Measurements from ENCODE around the gene IGFBP2.

The IGFBP2 gene, protein sequence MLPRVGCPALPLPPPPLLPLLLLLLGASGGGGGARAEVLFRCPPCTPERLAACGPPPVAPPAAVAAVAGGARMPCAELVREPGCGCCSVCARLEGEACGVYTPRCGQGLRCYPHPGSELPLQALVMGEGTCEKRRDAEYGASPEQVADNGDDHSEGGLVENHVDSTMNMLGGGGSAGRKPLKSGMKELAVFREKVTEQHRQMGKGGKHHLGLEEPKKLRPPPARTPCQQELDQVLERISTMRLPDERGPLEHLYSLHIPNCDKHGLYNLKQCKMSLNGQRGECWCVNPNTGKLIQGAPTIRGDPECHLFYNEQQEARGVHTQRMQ

DNA sequence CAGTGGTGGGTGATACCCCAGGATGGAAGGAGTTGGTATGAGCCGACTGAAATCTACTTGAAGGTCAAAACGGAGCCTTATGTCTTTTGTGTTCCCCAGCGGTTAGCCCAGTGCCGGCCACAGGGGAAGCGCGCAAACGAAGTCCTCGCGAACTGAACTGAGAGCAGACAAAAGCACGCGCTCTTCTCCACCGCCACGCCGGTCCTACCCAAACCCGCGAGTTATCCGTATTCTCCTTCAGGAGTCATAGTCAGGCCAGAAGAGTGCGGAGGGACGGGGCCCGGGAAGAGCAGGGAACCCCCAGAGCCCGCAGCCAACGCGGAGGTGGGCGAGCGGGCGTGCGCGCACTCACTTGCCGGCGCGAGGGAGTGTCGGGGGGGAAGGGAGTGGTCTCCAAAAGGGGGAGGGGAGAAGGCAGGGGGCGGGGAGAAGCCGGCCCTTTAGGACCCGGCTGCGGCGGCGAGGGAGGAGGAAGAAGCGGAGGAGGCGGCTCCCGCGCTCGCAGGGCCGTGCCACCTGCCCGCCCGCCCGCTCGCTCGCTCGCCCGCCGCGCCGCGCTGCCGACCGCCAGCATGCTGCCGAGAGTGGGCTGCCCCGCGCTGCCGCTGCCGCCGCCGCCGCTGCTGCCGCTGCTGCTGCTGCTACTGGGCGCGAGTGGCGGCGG, at the start of gene IGFBP2:
TSS of gene IGFBP2 (plus strand) at position 469 of the 664 bp plus-strand sequence. CDS start at position 573, 104 bp downstream.
- Histone ChIP-seq H3K9ac (ENCODE audit: low read length) (peak within 1 kb of the TSS; percentile 86), H3K4me1 (ENCODE audit: control insufficient read depth, insufficient read depth, low read length) (peaks cover 41% of the 10 kb centered on the region)

DNA sequence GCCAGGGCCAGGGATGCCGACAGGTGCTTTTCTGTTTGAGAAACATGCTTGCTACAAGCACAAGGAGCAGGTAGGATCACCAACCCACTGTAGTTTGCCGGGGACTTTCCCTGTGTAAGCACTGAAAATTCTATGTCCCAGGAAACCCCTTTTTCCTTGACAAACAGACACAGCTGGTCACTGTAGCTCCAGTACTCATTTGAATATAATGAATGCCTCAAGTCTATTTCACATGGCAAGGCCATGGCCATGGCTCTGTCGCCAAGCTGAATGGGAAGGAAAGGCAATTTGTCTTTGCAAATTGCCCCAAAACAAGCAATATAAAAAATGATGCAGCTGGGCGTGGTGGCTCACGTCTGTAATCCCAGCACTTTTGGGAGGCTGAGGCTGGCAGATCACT, 49.6 kb upstream of the IGFBP2 start:
- H3K9ac ChIP-seq (ENCODE audit: low read length): no peak overlapping the region
- H3K36me3 ChIP-seq (ENCODE audit: control insufficient read depth, insufficient read depth, low read length): no peaks in the 10 kb centered on the region
- H3K9me3 ChIP-seq (ENCODE audit: control insufficient read depth, low read length): no peaks in the 10 kb centered on the region
- H3K4me1 ChIP-seq (ENCODE audit: control insufficient read depth, insufficient read depth, low read length): peaks cover 8% of the 10 kb centered on the region
- no peaks in the 10 kb centered on the region for H3K27me3 ChIP-seq (ENCODE audit: control insufficient read depth, insufficient read depth, low read length)
- no peak overlapping the region for H3K4me3 ChIP-seq (ENCODE audit: low read length)

More for the DNA sequence above, at the start of gene IGFBP2:
- Histone ChIP-seq H3K4me3 (ENCODE audit: low read length) (peak within 1 kb of the TSS; percentile 48), H3K9me3 (ENCODE audit: control insufficient read depth, low read length) (no peaks in the 10 kb centered on the region), H3K36me3 (ENCODE audit: control insufficient read depth, insufficient read depth, low read length) (no peaks in the 10 kb centered on the region), H3K27me3 (ENCODE audit: control insufficient read depth, insufficient read depth, low read length) (peaks cover 26% of the 10 kb centered on the region)

DNA sequence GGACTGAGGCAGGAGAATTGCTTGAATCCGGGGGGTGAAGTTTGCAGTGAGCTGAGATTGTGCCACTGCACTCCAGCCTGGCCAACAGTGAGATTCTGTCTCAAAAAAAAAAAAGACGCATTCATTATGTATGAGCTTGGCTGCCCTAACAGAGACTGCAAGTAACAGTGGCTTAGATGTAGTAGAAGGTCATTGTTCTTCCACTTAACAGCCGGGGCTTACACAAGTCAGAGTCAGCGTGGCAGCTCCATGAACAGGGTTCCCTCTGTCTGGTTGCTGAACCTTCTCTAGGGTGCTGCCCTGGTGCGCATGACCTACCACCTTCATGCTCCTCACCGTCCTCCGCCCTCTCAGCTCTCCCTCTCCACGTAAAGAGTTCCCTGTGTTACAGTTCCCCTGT, 49.1 kb upstream of the IGFBP2 start:
- Histone ChIP-seq H3K9me3 (ENCODE audit: control insufficient read depth, low read length) (no peaks in the 10 kb centered on the region), H3K4me3 (ENCODE audit: low read length) (no peak overlapping the region), H3K4me1 (ENCODE audit: control insufficient read depth, insufficient read depth, low read length) (peaks cover 8% of the 10 kb centered on the region), H3K9ac (ENCODE audit: low read length) (no peak overlapping the region), H3K27me3 (ENCODE audit: control insufficient read depth, insufficient read depth, low read length) (no peaks in the 10 kb centered on the region), H3K36me3 (ENCODE audit: control insufficient read depth, insufficient read depth, low read length) (no peaks in the 10 kb centered on the region)

DNA sequence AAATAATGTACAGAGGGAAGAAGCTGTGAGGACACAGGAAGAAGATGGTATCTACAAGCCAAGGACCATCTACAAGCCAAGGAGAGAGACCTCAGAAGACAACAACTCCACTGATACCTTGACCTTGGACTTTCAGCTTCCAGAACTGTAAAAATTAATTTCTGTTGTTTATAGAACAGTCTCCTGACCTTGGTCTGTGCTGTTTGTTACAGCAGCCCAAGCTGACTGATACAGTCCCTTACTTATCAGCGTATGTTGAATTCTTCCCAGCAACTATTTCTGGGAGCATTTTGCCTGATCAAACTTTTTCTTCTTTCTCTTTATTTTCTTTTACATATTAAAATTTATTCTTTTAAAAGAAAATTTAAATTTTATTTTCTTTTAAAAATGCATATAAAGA, 47.8 kb upstream of the IGFBP2 start:
- Histone ChIP-seq H3K4me3 (ENCODE audit: low read length) (no peak overlapping the region), H3K27me3 (ENCODE audit: control insufficient read depth, insufficient read depth, low read length) (no peaks in the 10 kb centered on the region), H3K36me3 (ENCODE audit: control insufficient read depth, insufficient read depth, low read length) (no peaks in the 10 kb centered on the region), H3K9ac (ENCODE audit: low read length) (no peak overlapping the region), H3K4me1 (ENCODE audit: control insufficient read depth, insufficient read depth, low read length) (peaks cover 8% of the 10 kb centered on the region), H3K9me3 (ENCODE audit: control insufficient read depth, low read length) (no peaks in the 10 kb centered on the region)

DNA sequence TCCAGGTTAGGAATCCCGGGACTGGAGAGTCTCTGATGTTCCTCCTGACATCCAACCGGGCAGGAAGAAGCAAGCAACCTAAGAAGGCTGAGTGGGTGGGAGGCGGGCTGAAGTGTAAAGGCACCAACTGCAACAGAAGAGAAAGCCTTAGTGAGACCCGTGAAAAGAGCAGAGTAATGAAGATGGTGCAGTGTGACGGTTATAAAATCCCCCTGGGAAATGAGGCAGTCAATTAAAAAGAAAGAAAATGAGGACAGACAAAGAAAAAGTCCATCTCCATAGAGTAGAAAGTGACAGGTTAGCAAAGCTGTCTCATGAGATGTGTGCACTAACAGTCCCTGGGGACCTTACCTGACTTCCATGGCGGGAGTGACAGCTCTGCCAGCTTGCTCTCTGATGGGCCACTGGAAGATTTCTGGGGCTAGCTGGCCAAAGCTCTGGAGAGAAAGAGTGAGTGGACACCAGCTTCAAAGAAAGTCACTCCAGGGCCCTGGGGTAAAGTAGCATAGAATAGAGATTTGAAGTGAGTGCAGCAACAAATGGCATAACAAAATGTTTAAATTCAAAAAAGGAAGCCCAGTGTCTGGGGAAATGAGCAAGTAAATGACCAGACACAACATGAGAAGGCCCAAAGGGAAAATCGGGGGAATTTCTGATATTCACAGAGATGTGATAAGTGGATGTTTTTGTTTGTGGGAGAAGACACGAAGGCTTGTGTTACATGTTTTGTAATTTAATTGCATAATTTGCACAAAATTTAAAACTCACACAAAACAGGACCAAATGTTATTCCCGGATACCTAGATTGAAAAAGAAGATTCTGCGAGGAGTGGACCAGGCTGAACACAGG, 44.1 kb upstream of the IGFBP2 start:
- Histone ChIP-seq H3K9me3 (ENCODE audit: control insufficient read depth, low read length) (no peaks in the 10 kb centered on the region), H3K9ac (ENCODE audit: low read length) (no peak overlapping the region), H3K4me1 (ENCODE audit: control insufficient read depth, insufficient read depth, low read length) (no peaks in the 10 kb centered on the region), H3K4me3 (ENCODE audit: low read length) (no peak overlapping the region), H3K27me3 (ENCODE audit: control insufficient read depth, insufficient read depth, low read length) (no peaks in the 10 kb centered on the region), H3K36me3 (ENCODE audit: control insufficient read depth, insufficient read depth, low read length) (no peaks in the 10 kb centered on the region)

DNA sequence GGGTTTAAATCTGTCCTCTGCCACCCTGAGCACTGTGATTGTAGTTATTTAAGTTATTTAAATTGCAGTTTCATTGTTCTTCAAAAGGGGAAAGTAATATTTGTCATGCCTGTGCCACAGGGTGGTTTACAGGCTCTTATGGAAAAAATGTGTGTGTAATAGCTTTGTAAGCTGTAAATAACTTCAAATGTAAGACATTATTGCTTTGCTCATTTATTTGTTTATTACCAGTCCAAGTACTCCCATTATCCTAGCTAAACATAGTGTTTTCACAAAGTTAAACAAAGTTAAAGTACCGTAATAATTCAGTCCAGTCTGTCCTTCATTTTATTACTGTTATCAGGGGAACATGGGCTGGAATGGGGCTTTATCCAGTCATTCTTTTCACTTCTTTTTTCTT, 43.4 kb upstream of the IGFBP2 start:
- Histone ChIP-seq H3K36me3 (ENCODE audit: control insufficient read depth, insufficient read depth, low read length) (no peaks in the 10 kb centered on the region), H3K9ac (ENCODE audit: low read length) (no peak overlapping the region), H3K4me3 (ENCODE audit: low read length) (no peak overlapping the region), H3K27me3 (ENCODE audit: control insufficient read depth, insufficient read depth, low read length) (no peaks in the 10 kb centered on the region), H3K9me3 (ENCODE audit: control insufficient read depth, low read length) (no peaks in the 10 kb centered on the region), H3K4me1 (ENCODE audit: control insufficient read depth, insufficient read depth, low read length) (no peaks in the 10 kb centered on the region)

DNA sequence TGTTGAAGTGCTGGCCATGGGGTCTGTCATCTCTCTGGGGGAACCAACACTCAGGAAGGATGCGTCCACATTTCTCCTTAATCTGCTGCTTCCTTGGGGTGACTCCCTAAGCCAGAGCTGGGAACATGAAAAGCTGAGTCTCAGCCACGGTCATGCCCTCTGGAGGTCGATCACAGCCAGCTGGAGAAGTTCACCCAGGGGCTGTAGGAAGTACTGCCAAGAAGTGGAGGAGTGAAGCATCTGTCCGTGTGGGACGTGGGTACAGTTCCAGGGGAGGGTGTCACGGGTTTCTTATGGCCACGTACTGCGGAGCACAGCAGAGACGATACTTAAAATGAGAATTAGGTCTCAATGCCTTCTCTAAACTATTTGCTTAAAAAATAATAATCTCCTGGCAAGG, 42.4 kb upstream of the IGFBP2 start:
- Histone ChIP-seq H3K9ac (ENCODE audit: low read length) (no peak overlapping the region), H3K36me3 (ENCODE audit: control insufficient read depth, insufficient read depth, low read length) (no peaks in the 10 kb centered on the region), H3K27me3 (ENCODE audit: control insufficient read depth, insufficient read depth, low read length) (no peaks in the 10 kb centered on the region), H3K4me3 (ENCODE audit: low read length) (no peak overlapping the region), H3K4me1 (ENCODE audit: control insufficient read depth, insufficient read depth, low read length) (no peaks in the 10 kb centered on the region), H3K9me3 (ENCODE audit: control insufficient read depth, low read length) (no peaks in the 10 kb centered on the region)

DNA sequence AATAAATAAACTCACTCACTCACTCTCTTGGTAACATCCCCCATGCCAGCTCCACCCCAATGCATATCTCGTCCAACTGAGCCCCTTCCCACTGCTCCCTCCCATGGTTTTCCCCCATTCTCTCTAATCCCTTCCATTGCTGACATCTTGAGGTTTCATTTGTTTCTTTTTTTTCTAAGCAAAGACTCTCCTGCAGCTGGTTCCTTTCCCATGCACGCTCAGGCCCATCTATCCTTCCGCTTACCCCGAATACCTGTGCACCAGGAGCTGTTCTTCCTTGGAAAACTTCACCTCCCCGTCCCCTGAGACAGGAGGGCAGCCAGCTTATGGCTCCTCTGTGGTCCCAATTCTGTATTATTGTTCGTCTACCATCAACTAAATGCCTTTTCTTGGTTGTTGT, 41.7 kb upstream of the IGFBP2 start:
- Histone ChIP-seq H3K4me3 (ENCODE audit: low read length) (no peak overlapping the region), H3K9ac (ENCODE audit: low read length) (no peak overlapping the region), H3K27me3 (ENCODE audit: control insufficient read depth, insufficient read depth, low read length) (no peaks in the 10 kb centered on the region), H3K4me1 (ENCODE audit: control insufficient read depth, insufficient read depth, low read length) (no peaks in the 10 kb centered on the region), H3K9me3 (ENCODE audit: control insufficient read depth, low read length) (no peaks in the 10 kb centered on the region), H3K36me3 (ENCODE audit: control insufficient read depth, insufficient read depth, low read length) (no peaks in the 10 kb centered on the region)

DNA sequence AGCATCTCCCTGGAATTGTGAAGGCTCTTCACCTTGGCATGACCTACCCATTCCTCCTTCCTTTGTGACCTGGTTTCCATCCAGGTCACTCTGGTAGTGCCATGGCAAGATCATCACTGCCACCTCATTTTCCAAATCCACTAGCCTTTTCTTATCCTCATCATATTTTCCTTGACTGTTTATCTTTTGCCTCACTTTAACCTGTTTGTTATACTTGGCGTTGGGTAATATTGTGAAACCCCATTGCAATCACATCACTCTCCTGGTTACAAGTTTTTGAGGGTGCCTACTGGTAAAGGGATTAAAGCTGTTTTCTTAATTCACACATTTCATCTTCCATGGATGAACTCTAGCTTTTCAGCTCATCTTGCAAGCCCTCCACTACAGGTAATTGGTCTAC, 39.1 kb upstream of the IGFBP2 start:
- H3K9me3 ChIP-seq (ENCODE audit: control insufficient read depth, low read length): no peaks in the 10 kb centered on the region
- H3K36me3 ChIP-seq (ENCODE audit: control insufficient read depth, insufficient read depth, low read length): no peaks in the 10 kb centered on the region
- H3K4me3 ChIP-seq (ENCODE audit: low read length): no peak overlapping the region
- no peaks in the 10 kb centered on the region for H3K4me1 ChIP-seq (ENCODE audit: control insufficient read depth, insufficient read depth, low read length)
- H3K9ac ChIP-seq (ENCODE audit: low read length): no peak overlapping the region
- H3K27me3 ChIP-seq (ENCODE audit: control insufficient read depth, insufficient read depth, low read length): no peaks in the 10 kb centered on the region

DNA sequence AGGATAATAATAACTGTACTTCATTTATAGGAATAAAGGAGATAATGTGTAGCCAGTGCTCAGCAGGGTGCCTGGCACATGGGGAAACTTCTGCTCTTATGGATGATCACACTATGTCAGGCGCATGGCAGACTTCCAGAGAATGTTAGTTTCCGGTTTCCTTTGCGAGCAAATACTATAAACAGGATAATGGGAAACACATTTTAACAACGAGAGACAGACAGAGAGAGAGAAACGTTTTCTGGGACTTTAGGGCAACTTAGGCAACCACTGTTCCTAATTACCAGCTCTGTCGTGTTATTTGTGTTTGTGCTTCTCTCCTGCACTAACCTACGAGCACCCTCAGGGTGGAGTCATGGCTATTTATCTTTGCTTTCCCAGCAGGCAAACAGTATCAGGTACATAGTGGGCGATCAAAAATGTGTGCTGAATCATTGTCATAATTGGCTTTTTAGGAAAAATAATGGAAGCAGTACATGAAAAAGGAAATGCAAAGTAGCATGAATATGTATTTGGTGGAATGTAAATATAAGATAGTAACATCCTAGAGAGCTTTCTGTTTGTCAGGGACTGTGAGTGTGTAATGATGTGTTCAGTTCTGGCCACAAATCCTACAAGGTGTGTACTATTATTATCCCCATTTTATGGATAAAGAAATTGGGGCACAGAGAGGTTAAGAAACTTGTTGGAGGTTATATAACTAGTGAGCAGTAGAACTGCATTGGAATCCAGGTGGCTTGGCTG, 36.8 kb upstream of the IGFBP2 start:
- Histone ChIP-seq H3K4me1 (ENCODE audit: control insufficient read depth, insufficient read depth, low read length) (no peaks in the 10 kb centered on the region), H3K27me3 (ENCODE audit: control insufficient read depth, insufficient read depth, low read length) (no peaks in the 10 kb centered on the region), H3K4me3 (ENCODE audit: low read length) (no peak overlapping the region), H3K9me3 (ENCODE audit: control insufficient read depth, low read length) (no peaks in the 10 kb centered on the region), H3K9ac (ENCODE audit: low read length) (no peak overlapping the region), H3K36me3 (ENCODE audit: control insufficient read depth, insufficient read depth, low read length) (no peaks in the 10 kb centered on the region)

DNA sequence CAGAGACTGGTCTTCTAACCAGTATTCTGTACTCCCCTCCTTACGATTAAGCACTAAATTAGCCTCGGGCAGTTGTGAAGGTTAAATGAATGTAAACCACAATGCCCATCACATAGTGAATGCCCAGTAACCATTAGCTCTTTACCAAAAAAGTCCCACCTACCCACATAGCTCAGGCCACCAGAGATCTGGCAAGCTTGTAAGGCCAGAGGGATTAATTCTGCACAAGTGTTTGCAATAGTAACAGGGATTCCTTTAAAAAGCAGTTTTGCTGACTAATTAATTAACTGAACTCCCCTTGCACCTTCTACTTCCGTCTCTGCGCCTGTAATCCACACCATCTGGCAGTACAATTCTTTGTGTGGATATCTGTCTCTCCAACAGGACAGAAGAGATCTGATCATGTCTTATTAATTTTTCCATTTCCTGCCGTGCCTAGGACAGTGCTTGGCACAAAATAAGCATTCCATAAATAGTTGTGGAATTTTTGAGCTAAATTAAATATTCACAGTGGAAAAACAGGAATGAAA, 36.2 kb upstream of the IGFBP2 start:
- H3K9ac ChIP-seq (ENCODE audit: low read length): no peak overlapping the region
- H3K27me3 ChIP-seq (ENCODE audit: control insufficient read depth, insufficient read depth, low read length): peaks cover under 1% of the 10 kb centered on the region
- no peaks in the 10 kb centered on the region for H3K36me3 ChIP-seq (ENCODE audit: control insufficient read depth, insufficient read depth, low read length)
- no peaks in the 10 kb centered on the region for H3K4me1 ChIP-seq (ENCODE audit: control insufficient read depth, insufficient read depth, low read length)
- no peak overlapping the region for H3K4me3 ChIP-seq (ENCODE audit: low read length)
- no peaks in the 10 kb centered on the region for H3K9me3 ChIP-seq (ENCODE audit: control insufficient read depth, low read length)

Measured in mucosa of stomach (tissue), 1 donor.